ENCODE results near the gene JAK2. TPM values are rescaled to one million over a fixed set of nuclear protein-coding genes. Genes with fewer than 3 reads are reported as not detected.

The JAK2 gene
- total RNA-seq, 2 donors from 2014 or later: 8.6 to 13.9 TPM

GRCh38 chr9:5146241-5146640 is 161.2 kb downstream of the JAK2 start:
- Histone ChIP-seq H3K27me3 (replicated peaks; ENCODE audit: insufficient read depth) (no peaks in the 10 kb centered on the region), H3K9me3 (no peaks in the 10 kb centered on the region), H3K4me1 (replicated peaks) (no peaks in the 10 kb centered on the region), H3K36me3 (no peaks in the 10 kb centered on the region), H3K4me3 (no peak overlapping the region), H3K27ac (no peak overlapping the region)
- TF ChIP-seq POLR2AphosphoS5 (IDR thresholded peaks at IDR 0.05): no peak
- TF ChIP-seq POLR2A (IDR thresholded peaks at IDR 0.05): no peak
- no peak for TF ChIP-seq CTCF (IDR thresholded peaks at IDR 0.05)
- no peak for DNase-seq (ENCODE audit: low spot score)
- WGBS: 89% methylated on average over 1 of the region's 1 CpG
- intact Hi-C loops (cut with DNase I): no loop called here

Other genes with a start within 250 kb of the JAK2 start
- gene AK3, start 244.1 kb upstream of the JAK2 start, total RNA-seq: 10 to 100 TPM; 44.8 to 74.3 TPM
- gene RCL1, start 192.3 kb upstream of the JAK2 start, total RNA-seq: 10 to 100 TPM; 18.9 to 29.3 TPM
- gene INSL6, start 200.4 kb downstream of the JAK2 start, total RNA-seq: 1 to 10 TPM in 1 of 2 donors, not detected in 1; 8.9 TPM
- gene INSL4, start 246.1 kb downstream of the JAK2 start, total RNA-seq: not detected